ENCODE measurements around the gene MAGI1.
"Not testable (repeated sequence)": the region's sequence is repeated elsewhere in the genome, so short reads cannot be mapped to it uniquely, and the experiment has no call there.

The MAGI1 gene

GRCh38 chr3:65550137-65550536, 488.6 kb downstream of the MAGI1 start:
- no peak for DNase-seq

GRCh38 chr3:65549626-65549959, 489.1 kb downstream of the MAGI1 start:
- DNase-seq, result no peak

GRCh38 chr3:65548848-65549625, 489.7 kb downstream of the MAGI1 start:
- DNase-seq, result no peak

GRCh38 chr3:65545429-65545828, 493.3 kb downstream of the MAGI1 start:
- DNase-seq, result no peak

GRCh38 chr3:65543391-65543790, 495.3 kb downstream of the MAGI1 start:
- DNase-seq, result not testable (repeated sequence)

GRCh38 chr3:65540666-65541065, 498.1 kb downstream of the MAGI1 start:
- no peak for DNase-seq

GRCh38 chr3:65539616-65540015, 499.1 kb downstream of the MAGI1 start:
- DNase-seq, result no peak

GRCh38 chr3:65538101-65538500, 500.6 kb downstream of the MAGI1 start:
- DNase-seq, result no peak

- DNase-seq, result no peak
Observed at GRCh38 chr3:65537109-65537508, 501.6 kb downstream of the MAGI1 start.

GRCh38 chr3:65535260-65535659, 503.5 kb downstream of the MAGI1 start:
- DNase-seq, result no peak

GRCh38 chr3:65534805-65535204, 503.9 kb downstream of the MAGI1 start:
- no peak for DNase-seq

- DNase-seq, result no peak
Observed at GRCh38 chr3:65532749-65533148, 506.0 kb downstream of the MAGI1 start.

- DNase-seq, result no peak
Observed at GRCh38 chr3:65532215-65532614, 506.5 kb downstream of the MAGI1 start.

GRCh38 chr3:65531499-65531898, 507.2 kb downstream of the MAGI1 start:
- no peak for DNase-seq

- DNase-seq, result no peak
Observed at GRCh38 chr3:65526656-65527055, 512.1 kb downstream of the MAGI1 start.

- no peak for DNase-seq
Observed at GRCh38 chr3:65524584-65524983, 514.1 kb downstream of the MAGI1 start.

GRCh38 chr3:65523878-65524277, 514.8 kb downstream of the MAGI1 start:
- DNase-seq, result no peak

- DNase-seq, result no peak
Observed at GRCh38 chr3:65521032-65521431, 517.7 kb downstream of the MAGI1 start.

GRCh38 chr3:65516998-65517397, 521.7 kb downstream of the MAGI1 start:
- DNase-seq, result no peak

- DNase-seq, result not testable (repeated sequence)
Observed at GRCh38 chr3:65514317-65514716, 524.4 kb downstream of the MAGI1 start.

- not testable (repeated sequence) for DNase-seq
Observed at GRCh38 chr3:65509423-65509794, 529.3 kb downstream of the MAGI1 start.

- no peak for DNase-seq
Observed at GRCh38 chr3:65508750-65509422, 529.8 kb downstream of the MAGI1 start.

GRCh38 chr3:65507437-65507836, 531.3 kb downstream of the MAGI1 start:
- no peak for DNase-seq

GRCh38 chr3:65503776-65504175, 534.9 kb downstream of the MAGI1 start:
- DNase-seq, result no peak

GRCh38 chr3:65502526-65502925, 536.2 kb downstream of the MAGI1 start:
- no peak for DNase-seq

Data from effector CD4-positive, alpha-beta T cell (primary cell).